Bone marrow (tissue), 2 donors: ENCODE measurements around the gene LRP4.
"Not testable (repeated sequence)": the region's sequence is repeated elsewhere in the genome, so short reads cannot be mapped to it uniquely, and the experiment has no call there.

Source experiments
- DNase-seq, 2 donors: peaks; one replicate each; lab custom pipeline; 2025; lab: John Stamatoyannopoulos, UW

LRP4 gene, protein sequence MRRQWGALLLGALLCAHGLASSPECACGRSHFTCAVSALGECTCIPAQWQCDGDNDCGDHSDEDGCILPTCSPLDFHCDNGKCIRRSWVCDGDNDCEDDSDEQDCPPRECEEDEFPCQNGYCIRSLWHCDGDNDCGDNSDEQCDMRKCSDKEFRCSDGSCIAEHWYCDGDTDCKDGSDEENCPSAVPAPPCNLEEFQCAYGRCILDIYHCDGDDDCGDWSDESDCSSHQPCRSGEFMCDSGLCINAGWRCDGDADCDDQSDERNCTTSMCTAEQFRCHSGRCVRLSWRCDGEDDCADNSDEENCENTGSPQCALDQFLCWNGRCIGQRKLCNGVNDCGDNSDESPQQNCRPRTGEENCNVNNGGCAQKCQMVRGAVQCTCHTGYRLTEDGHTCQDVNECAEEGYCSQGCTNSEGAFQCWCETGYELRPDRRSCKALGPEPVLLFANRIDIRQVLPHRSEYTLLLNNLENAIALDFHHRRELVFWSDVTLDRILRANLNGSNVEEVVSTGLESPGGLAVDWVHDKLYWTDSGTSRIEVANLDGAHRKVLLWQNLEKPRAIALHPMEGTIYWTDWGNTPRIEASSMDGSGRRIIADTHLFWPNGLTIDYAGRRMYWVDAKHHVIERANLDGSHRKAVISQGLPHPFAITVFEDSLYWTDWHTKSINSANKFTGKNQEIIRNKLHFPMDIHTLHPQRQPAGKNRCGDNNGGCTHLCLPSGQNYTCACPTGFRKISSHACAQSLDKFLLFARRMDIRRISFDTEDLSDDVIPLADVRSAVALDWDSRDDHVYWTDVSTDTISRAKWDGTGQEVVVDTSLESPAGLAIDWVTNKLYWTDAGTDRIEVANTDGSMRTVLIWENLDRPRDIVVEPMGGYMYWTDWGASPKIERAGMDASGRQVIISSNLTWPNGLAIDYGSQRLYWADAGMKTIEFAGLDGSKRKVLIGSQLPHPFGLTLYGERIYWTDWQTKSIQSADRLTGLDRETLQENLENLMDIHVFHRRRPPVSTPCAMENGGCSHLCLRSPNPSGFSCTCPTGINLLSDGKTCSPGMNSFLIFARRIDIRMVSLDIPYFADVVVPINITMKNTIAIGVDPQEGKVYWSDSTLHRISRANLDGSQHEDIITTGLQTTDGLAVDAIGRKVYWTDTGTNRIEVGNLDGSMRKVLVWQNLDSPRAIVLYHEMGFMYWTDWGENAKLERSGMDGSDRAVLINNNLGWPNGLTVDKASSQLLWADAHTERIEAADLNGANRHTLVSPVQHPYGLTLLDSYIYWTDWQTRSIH (N-terminal part only)

DNA sequence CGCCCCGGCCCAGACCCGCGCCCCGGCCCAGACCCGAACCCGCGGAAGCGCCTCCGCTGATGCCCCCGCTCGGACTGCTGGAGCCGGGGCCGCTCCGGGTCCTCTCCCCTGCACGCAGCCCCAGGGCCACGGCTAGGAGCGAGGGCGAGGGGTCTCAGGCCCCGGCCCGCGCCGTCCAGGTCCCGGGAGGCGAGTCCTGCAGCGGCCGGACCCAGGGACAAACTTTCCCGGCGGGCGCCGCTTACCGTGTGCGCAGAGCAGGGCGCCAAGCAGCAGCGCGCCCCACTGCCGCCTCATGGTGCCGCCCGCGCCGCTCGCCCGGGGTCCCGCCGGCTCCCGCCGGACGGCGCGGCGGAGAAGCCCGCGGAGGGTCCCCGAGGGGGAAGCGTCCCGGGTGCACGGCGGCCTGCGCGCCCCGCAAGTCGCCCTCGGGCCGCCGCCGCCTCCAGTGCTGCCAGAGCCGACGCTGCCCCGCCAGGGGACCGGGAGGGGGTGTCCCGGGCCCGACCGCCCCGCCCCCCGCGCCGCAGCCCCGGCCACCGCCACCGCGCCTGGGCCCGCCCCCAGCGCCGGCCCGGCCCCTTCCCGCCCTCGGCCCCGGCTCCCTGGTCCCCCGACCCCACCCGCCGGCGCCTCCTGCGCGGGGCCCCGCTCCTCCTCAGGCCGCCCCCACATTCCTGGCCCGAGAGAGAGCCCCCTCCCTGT, at the start of gene LRP4:
LRP4 (minus strand) TSS at position 468 of the 705 bp plus-strand sequence; CDS start at position 297, 171 bp downstream.
- no peak for DNase-seq

DNA sequence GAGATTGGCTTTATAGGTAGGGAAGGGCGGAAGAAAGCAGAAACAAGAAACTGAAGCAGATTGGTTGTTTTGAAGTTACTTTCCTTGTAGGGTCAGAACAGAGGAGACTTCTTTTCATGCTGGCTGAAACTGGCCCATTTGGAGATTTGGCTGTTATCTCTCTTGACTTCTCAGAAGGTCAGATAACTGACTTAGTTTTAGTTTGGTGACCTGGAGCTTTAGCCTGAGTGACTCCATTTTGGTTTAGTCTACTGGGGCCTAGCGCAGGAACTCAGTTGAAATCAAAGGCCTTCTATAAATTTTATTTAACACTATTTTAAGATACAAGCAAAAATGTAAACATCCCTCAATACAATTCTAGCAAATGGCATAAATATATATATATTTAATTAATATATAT, 49.6 kb upstream of the LRP4 start:
- DNase-seq, result no peak

DNA sequence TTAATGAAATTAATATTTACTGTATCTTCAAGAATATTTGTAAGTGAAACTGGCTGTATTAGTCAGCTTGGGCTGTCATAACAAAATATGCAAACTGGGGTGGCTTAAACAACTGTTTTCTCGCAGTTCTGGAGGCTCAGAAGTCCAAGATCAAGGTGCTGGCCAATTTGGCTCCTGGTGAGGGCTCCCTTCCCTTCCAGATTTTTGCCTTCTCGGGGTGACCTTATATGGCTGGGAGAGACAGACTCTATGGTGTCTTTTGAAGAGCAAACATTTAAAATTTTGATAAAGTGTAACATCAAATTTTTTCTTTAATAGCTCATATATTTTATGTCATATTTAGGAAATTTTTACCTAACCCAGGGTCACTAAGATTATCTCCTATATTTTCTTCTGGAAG, 48.4 kb upstream of the LRP4 start:
- DNase-seq, result no peak

DNA sequence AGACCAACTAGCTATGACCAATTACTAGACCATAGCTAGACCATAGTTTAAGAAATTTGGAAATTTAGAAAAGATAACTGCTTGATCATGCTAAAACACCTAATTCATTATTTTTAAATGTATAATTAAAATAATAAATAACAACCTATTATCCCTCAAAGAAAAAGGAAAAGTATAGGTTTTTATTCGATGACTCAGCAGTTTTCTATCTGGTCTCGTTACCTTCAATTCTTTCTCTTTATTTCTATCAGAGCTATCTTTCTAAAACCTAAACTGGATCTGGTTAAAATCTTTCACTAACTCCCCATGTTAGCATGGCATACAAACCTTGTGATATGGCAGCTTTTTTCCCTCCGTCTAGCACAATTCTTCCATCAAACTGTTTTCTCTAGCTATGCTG, 45.5 kb upstream of the LRP4 start:
- DNase-seq, result no peak

DNA sequence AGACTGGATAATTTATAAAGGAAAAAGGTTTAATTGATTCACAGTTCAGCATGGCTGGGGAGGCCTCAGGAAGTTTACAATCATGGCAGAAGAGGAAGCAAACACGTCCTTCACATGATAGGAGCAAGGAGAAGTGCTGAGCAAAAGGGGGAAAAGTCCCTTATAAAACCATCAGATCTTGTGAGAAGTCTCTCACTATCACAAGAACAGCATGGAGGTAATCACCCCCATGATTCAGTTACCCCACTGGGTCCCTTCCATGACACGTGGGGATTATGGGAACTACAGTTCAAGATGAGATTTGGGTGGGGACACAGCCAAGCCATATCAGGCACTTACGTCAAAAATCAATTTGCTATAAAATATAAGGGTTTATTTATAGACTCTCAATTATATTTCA, 43.5 kb upstream of the LRP4 start:
- not testable (repeated sequence) for DNase-seq

DNA sequence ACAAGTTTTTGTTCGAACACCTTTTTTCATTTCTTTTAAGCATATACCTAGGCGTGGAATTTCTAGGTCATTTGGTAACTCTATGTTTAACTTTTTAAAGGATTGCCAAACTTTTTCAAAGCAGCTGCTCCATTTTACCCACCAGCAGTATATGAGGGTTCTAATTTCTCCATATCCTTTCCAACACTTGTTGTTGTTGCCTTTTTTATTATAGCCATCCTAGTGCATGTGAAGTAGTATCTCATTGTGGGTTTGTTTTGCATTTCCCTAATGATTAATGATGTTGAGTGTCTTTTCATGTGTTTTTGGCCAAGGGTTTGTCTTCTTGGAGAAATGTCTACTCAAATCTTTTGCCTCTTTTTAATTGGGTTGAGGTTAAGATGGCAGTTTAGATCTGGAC, 42.7 kb upstream of the LRP4 start:
- no peak for DNase-seq

DNA sequence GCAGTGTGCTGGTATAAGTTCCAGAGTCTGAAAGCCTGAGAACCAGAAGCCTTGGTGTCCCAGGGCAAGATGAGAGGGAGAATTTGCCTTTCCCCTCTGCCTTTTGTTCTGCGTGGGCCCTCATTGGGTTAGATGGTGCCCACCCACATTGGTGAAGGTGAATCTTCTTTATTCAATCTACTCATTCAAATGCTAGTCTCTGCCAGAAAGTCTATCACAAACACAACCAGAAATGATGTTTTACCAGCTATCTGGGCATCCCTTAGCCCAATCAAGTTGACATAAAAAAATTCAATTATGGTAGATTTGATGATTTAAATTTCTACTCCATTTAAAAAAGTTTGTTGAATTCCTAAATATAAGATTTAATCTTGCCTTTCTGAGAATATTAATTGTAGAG, 40.4 kb upstream of the LRP4 start:
- DNase-seq, result no peak

DNA sequence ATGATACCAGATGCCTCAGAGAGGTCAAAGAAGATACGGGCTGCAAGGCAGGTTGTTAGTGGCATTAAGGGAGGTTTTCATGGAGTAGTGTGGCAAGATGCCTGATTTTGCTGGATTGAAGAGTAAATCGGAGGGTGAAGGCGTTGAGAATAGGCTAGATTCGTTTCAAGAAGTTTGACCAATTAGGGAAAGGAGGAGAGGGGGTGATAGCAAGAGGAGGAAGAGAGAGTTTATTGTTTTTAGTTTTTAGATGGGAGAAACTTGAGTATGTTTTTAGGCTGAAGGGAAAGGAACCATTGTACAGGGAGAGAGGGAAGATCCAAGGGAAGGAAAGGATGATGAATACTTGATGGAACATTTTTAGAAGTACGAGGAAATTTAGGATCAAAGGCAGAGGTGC, 34.7 kb upstream of the LRP4 start:
- no peak for DNase-seq

DNA sequence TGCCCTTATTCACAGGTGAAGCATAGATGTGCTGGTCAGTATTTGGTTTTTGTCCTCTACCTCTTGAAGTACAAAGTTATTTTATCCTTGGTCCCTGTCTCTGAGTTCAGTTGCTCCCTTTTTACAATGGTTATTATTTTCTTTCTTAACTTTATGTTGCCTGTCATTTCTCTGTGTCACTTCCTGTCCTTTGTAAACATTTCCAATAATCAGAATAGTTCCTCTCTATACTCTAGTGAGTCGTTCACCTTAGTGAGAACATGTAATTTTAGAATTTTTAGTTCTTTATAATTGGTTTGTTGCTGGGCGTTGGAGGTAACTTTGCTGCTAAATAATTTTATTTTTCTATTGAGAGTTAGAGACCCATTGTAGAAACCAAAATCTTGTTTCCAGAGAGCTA, 34.2 kb upstream of the LRP4 start:
- DNase-seq, result peak in 1 of 2 donors; percentile 5

DNA sequence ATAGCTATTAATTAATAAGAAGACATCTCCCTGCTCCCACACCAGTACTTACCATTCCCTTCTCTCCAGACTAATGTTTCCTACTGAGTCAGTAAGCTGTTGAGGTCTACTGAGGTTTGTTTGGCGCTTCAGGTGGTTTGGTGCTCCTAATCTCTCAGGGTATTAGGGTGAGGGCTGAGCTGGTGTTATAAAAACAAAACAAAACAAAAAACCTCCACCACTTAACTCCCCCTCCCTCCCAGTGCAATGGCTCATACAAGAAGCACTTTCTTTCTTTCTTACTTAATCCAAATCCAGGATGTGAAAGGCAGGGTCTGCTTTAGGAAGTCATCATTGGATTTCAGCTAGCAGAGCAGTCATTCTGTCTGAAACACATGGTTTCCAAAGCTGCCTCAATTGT, 33.5 kb upstream of the LRP4 start:
- no peak for DNase-seq

DNA sequence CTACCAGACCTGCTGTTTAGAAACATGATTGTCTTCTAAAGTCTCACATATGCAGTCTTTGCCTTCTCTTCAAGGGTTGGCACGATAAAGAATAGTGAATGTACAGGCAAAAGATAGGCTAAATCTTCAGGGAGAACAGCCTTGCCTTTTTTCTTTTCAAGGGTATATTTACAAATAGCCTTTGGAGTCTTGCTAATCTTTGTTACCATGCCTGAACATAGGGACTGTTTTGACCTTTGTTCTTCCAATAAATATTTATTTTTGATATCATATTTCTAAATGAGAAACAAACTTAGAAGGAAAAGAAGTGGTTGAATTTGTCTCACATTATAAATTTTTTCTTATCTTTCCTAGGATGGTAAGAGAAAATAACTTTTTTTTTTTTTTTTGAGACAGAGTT, 30.9 kb upstream of the LRP4 start:
- no peak for DNase-seq

DNA sequence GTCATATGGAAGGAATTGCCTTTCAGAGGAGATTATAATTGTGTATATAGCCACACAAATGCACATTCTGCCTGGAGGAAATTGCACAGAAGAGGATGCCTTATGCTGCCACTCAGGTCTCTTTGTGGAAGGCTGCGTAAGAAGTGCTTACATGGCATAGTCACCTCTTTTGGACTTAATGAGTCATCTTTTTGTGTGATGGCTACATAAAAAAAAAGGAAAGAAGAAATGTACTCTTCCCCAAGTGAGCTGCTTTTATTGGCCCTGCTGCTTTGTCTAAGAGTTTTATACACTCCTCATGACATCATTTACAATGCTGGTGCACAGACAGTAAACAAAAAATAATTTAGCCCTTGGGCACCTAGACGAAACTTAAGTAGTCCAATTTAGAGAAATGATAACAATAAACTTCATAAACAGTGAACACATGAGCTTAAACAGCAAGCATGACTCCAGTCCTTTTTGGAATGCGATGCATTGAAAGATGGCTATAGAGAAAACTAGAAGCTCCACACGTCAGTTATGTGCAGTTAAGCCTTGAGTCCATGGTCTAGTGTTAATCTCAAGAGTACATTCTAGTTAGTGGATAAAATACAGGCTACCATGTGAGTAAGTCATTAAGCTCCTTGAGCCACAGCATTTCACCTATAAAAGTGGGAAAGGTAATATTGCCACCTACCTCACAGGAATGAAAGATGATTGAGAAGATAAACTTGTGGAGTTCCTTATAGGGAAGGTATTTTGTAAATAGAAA, 30.2 kb upstream of the LRP4 start:
- DNase-seq, result peak in 1 of 2 donors; percentile 23

DNA sequence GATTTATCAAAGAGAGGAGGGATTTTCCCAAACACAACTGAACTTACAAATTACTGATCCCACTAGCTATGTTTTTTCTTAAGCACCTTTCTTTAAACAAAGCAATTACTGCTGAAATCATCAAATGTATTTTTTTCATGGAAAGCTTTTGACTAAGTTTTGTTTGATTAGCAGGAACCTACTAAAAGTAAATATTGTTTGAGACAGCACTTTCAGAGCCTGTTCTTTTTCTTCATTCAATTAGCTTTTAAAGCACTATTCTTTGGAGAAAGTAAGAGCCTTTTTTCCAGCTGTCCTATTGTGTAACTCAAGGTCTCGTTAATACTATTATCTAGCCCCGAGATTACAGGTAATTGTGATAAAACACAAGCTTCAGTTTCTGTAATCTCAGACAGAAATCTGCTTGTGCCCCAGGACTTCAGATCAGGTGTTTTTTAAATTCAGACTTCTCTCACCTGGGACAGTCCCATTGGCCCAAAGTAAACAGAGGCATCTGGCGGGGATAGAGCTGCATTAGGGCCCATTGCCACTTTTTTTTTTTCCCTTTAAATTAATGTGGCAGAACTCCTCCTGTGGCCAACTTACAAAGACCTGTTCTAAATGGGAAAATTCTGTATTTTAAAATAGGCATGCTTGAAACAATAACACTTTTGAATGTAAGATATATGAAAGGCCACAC, 29.2 kb upstream of the LRP4 start:
- DNase-seq, result no peak

DNA sequence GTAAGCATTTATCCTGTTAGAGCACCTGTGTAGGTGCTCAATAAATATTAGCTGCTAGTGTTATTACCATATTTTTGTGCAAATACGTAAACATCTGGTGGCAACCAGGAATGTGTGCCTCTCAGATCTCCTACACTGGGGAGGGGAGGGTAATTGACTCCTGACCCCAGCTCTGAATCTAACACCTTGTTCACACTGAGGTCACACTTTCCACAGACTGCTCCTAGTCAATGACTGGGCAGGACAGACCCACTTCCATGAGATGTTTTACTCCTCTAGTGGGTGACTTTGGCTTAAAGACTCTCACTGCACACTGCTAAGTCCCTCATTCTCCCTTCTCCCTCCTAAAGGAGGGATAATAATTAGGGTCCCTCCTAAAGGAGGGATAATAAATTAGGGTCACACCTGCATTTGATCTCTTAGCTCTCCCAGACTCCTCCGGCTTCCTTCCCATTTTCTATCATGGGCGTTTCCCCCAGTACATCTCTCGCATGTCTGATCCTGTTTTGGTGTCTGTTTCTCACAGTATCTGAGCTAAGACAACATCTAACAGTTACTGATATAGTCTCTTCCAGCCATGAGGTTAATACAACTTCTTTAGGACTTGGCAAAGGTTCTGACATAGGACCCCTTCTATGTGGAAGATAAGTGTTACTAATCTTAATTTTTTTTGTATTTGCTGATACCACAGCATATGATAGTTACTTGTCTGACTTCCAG, 26.2 kb upstream of the LRP4 start:
- no peak for DNase-seq

DNA sequence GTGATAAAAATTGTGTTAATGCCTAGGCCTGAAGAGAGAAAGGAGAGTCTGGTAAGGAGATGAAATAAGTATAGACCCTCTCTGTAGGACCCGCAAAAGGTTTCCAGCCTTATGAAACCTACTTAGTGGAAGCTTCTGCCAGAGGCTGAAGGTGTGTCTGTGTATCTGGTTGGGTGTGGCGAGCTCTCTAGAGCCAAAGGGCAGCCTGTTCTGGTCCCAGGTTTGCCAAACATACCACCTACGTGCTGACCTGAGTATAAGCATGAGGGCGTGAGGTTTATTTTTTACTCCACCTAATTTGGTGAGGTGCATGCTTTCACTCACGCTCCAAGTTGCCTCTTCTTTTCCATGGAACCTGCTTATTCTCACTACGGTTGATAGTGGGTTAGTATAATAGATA, 23.8 kb upstream of the LRP4 start:
- no peak for DNase-seq

DNA sequence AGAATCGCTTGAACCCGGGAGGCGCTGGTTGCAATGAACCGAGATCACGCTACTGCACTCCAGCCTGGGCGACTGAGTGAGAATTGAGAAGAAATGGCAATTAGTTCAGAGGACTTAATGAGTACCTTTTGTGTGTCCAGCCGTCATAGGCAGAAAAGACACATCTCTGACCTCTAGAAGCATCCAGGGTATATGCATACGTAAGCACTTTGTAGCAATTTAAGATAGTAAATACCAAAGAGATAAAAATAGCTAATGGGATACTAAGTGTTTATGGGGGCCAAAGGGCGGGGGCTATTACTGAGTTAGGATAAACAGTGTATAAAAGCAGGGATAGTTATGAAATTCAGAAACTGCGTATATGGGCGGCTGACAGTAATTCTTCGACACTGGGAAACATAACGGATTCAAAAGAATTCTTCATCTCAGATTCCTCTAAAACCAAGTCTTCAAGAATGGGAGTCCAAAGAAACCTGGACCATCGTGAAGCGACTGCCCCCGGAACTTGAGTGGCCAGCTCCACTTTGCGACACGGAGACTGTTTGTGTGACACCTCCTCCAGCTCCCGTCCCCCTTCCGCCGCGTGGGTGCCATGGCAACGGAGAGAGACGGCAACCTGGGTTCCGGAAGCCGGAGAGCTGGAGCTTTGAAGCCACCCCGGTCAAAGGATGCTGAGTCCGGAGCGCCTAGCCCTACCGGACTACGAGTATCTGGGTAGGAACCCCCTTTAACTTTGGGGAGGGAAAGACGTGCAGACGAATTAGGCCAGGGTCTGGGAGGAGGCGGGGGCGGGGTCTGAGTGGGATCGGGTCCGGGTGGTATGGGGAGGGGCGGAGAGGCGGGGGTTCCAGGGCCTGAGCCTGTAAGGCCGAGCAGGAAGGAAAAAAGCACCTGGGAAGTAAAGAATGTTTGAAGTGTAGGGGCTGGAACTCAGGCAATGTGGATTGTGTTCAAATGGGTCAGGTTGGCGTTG, 18.1 kb upstream of the LRP4 start, which contains the start of gene CSTPP1:
CSTPP1 (plus strand) TSS at position 624 of the 973 bp plus-strand sequence; CDS start at position 669, 45 bp downstream.
- peak; percentile 74 to 75 for DNase-seq

DNA sequence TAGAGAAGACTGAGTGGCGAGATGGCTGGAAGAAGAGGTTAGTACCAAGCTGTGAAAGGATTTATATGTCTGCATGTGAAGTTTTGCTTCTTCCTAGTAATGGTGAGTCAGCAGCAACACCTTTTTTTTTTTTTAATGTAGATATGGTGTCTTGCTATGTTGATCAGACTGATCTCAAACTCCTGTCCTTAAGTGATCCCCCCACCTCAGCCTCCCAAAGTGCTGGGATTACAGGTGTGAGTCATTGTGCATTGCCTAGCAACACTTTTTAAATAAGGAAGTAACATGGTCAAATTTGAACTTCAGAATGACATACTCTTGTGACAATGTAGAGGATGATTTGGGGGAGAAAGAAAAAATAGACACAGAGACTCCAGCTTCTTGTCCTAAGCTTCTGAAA, 11.7 kb upstream of the LRP4 start:
- DNase-seq, result peak in 1 of 2 donors; percentile 66

DNA sequence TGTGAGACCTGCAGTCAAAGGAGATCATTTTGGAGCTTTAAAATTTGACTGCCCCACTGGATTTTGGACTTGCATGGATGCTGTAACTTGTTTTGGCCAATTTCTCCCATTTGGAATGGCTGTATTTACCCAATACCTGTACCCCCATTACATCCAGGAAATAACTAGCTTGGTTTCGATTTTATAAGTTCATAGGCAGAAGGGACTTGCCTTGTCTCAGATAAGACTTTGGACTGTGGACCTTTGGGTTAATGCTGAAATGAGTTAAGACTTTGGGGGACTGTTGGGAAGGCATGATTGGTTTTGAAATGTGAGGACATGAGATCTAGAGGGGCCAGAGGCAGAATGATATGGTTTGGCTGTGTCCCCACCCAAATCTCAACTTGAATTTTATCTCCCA, 10.4 kb upstream of the LRP4 start:
- not testable (repeated sequence) for DNase-seq
